Measurements from ENCODE around the gene SMARCD1. TPM values are rescaled to one million over a fixed set of nuclear protein-coding genes. Genes with fewer than 3 reads are reported as not detected.

The SMARCD1 gene
- total RNA-seq, 1 donor from 2014 or later: 74.6 TPM

- no peaks in the 10 kb centered on the region for H3K9me3 Mint-ChIP-seq
- H3K36me3 Mint-ChIP-seq (ENCODE audit: low read depth): no peaks in the 10 kb centered on the region
- H3K27ac Mint-ChIP-seq: no peak overlapping the region
- intact Hi-C loops (cut with micrococcal nuclease): no loop called here
- H3K4me1 Mint-ChIP-seq (ENCODE audit: low read depth): peaks cover 10% of the 10 kb centered on the region
- DNase-seq (ENCODE audit: low spot score): no peak
- H3K27me3 Mint-ChIP-seq (ENCODE audit: insufficient read depth): peaks cover 53% of the 10 kb centered on the region
- no peak overlapping the region for H3K4me3 Mint-ChIP-seq
These were observed 34.6 kb upstream of the SMARCD1 start for GRCh38 chr12:50050410-50051098.

DNA sequence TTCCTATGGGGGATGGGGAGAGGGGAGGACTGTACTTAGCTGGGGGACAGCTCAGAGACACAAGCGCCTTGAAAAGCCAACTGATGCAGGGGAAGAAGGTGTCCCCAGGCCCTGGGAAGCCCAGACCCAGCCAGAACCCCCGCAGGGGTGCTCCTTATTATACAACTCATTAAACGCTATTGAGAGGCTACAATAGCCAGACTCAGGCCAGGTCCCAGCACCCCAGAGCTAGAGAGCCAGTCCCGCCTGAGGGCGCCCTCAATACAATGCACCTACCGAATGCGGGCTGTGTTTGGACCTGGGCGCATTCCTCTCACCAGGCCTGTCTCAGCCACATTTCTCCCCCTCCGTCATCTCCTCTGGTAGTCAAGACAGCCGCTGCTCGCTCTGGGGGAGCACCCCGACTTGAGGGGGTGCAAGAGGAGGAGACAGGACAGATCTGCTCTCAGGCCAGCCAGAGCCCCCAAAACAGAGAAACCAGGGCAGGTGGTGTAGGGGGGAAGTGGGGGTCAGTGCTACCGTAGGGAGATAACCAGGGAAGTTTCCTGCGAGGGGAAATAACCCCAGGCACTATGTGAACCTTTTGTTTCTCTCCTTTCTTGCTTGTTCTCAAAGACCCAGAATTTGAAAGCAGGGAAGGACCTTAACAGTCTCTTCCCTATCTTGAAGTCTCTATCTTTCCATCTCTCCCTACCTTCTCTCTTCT is 33.9 kb upstream of the SMARCD1 start:
- H3K9me3 Mint-ChIP-seq: no peaks in the 10 kb centered on the region
- H3K36me3 Mint-ChIP-seq (ENCODE audit: low read depth): no peaks in the 10 kb centered on the region

DNA sequence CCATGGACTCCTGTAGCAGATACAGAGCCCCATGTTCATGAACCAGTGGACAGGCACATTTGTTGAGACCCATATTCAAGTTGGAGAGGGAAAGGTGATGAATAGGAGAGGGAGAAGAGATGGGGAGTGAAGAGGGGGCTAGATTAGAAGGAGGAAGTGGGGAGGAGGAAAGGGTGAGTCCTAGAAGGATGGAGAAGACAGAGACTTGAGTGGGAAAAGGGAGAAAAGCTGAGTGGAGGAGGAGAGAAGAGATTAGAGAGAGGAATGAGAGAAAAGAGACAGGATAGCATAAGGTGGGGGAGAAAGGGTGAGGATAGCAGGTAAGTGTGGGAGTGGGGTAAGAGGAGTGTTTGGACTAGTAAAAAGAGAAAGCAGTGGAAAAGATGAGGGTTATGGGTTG is 32.6 kb upstream of the SMARCD1 start:
- DNase-seq (ENCODE audit: low spot score): no peak
- Mint-ChIP-seq H3K36me3 (ENCODE audit: low read depth) (no peaks in the 10 kb centered on the region), H3K9me3 (no peaks in the 10 kb centered on the region), H3K27me3 (ENCODE audit: insufficient read depth) (peaks cover 68% of the 10 kb centered on the region), H3K4me3 (no peak overlapping the region), H3K4me1 (ENCODE audit: low read depth) (peaks cover 20% of the 10 kb centered on the region), H3K27ac (no peak overlapping the region)
- intact Hi-C loops (cut with micrococcal nuclease): no loop called here

More for the DNA sequence above, 33.9 kb upstream of the SMARCD1 start:
- Mint-ChIP-seq H3K27me3 (ENCODE audit: insufficient read depth) (peaks cover 58% of the 10 kb centered on the region), H3K4me1 (ENCODE audit: low read depth) (peaks cover 17% of the 10 kb centered on the region), H3K4me3 (no peak overlapping the region), H3K27ac (no peak overlapping the region)
- intact Hi-C loops (cut with micrococcal nuclease): no loop called here
- DNase-seq (ENCODE audit: low spot score): no peak

- Mint-ChIP-seq H3K4me1 (ENCODE audit: low read depth) (peaks cover 19% of the 10 kb centered on the region), H3K27ac (no peak overlapping the region), H3K27me3 (ENCODE audit: insufficient read depth) (peaks cover 66% of the 10 kb centered on the region), H3K9me3 (no peaks in the 10 kb centered on the region), H3K4me3 (no peak overlapping the region), H3K36me3 (ENCODE audit: low read depth) (no peaks in the 10 kb centered on the region)
- intact Hi-C loops (cut with micrococcal nuclease): no loop called here
- no peak for DNase-seq (ENCODE audit: low spot score)
These were observed 32.2 kb upstream of the SMARCD1 start for GRCh38 chr12:50052964-50053363.

DNA sequence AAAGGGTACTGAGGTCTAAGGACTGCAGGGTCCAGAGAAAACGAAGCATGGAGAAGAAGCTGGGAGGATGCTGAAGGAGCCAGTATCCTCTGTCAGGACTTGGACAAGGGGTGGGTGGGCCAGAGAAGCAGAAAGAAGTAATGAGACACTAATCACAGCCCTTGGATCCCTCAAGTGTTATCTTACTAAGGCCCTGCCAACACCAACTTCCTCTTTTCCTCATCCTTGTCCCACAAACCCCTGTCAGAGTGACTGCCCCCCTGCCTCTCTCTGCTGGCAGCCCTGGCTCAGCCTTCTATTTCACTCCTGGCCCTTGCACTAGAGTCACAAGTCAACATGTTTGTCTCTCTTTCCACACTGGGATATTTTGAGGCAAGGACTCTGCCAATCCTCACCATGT is 31.6 kb upstream of the SMARCD1 start:
- DNase-seq (ENCODE audit: low spot score): no peak
- intact Hi-C loops (cut with micrococcal nuclease): no loop called here
- no peak overlapping the region for H3K27ac Mint-ChIP-seq
- peaks cover 65% of the 10 kb centered on the region for H3K27me3 Mint-ChIP-seq (ENCODE audit: insufficient read depth)
- H3K4me3 Mint-ChIP-seq: no peak overlapping the region
- peaks cover 19% of the 10 kb centered on the region for H3K4me1 Mint-ChIP-seq (ENCODE audit: low read depth)
- no peaks in the 10 kb centered on the region for H3K36me3 Mint-ChIP-seq (ENCODE audit: low read depth)
- no peaks in the 10 kb centered on the region for H3K9me3 Mint-ChIP-seq

DNA sequence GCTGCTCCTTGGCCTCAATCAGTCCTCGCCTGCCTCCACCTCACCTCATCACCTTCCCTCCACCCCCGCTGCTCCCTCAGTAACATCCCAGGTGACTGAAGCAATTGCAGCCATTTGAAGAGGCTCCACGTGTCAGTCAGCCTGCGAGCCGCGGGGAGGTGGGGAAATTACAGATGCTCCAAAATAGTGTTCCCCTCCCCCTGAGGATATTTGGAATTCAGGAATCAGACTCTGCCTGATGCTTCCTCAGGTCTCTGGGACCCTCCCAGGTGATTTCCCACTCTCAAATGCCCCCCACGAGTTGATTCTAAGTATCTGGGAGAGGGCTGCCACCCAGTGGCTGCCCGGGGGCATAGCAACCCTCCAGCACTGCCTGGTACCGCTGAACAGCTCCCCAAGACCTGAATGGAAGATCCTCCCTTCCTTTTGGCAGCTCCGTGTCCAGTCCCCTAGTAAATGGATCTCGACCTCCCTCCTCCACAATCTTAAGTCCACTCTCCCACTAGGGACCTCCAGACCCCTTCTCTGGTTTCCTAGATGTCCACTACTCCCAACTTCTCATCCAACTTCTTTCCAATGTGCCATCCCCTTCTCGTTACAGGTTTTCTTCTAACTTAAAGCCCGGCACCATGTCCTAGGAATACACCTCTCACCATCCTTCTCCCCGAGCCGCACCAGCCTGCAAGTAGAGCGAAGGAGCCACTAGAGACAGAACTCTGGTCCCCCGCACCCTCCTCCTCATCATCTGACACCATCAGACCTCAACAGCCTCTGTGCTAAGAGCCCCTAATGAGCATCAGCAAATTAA is 29.1 kb upstream of the SMARCD1 start:
- Mint-ChIP-seq H3K27ac (peak overlapping the region; percentile 52), H3K36me3 (ENCODE audit: low read depth) (no peaks in the 10 kb centered on the region), H3K4me1 (ENCODE audit: low read depth) (peaks cover 39% of the 10 kb centered on the region), H3K9me3 (no peaks in the 10 kb centered on the region), H3K4me3 (peak overlapping the region; percentile 45), H3K27me3 (ENCODE audit: insufficient read depth) (peaks cover 57% of the 10 kb centered on the region)
- intact Hi-C loops (cut with micrococcal nuclease): loop anchor here (1.0 kb wide), 3 partner anchors 17 to 189 kb away; no protein-coding TSS in a partner anchor
- peak; percentile 34 for DNase-seq (ENCODE audit: low spot score)

DNA sequence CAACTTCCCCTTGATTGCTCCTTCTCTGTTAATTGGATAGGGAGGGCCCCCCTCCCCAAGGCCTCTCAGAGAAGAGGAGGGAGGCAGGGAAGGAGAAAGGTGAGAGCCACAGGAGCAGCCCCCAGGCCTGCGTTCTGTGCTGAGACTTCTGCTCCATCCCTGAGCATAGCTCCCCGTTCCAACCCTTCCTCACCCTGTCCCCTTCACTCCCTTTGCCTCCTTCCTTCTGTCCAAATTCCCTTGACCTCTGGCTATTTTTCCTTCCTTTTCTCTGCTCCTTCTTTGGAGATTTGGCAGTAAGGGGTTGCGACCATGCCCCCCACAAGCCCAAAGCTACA is 28.5 kb upstream of the SMARCD1 start:
- Mint-ChIP-seq H3K36me3 (ENCODE audit: low read depth) (no peaks in the 10 kb centered on the region), H3K27me3 (ENCODE audit: insufficient read depth) (peaks cover 53% of the 10 kb centered on the region), H3K4me1 (ENCODE audit: low read depth) (peaks cover 41% of the 10 kb centered on the region), H3K9me3 (no peaks in the 10 kb centered on the region), H3K4me3 (peak overlapping the region; percentile 93), H3K27ac (peak overlapping the region; percentile 15)
- no peak for DNase-seq (ENCODE audit: low spot score)
- intact Hi-C loops (cut with micrococcal nuclease): loop anchor here (1.0 kb wide), 3 partner anchors 17 to 189 kb away; no protein-coding TSS in a partner anchor

GRCh38 chr12:50057000-50057841 is 27.9 kb upstream of the SMARCD1 start, which contains the start of gene ASIC1:
Gene ASIC1 (plus strand): TSS chr12:50057596. CDS start chr12:50058767, 1,171 bp downstream.
- Mint-ChIP-seq H3K9me3 (no peaks in the 10 kb centered on the region), H3K27ac (peak within 1 kb of the TSS; percentile 73), H3K4me3 (peak within 1 kb of the TSS; percentile 93), H3K36me3 (ENCODE audit: low read depth) (peaks cover 1% of the 10 kb centered on the region), H3K27me3 (ENCODE audit: insufficient read depth) (peaks cover 48% of the 10 kb centered on the region), H3K4me1 (ENCODE audit: low read depth) (peaks cover 41% of the 10 kb centered on the region)
- DNase-seq (ENCODE audit: low spot score): peak; percentile 31
- intact Hi-C loops (cut with micrococcal nuclease): loop anchor here (1.0 kb wide), 3 partner anchors 18 to 190 kb away; no protein-coding TSS in a partner anchor

DNA sequence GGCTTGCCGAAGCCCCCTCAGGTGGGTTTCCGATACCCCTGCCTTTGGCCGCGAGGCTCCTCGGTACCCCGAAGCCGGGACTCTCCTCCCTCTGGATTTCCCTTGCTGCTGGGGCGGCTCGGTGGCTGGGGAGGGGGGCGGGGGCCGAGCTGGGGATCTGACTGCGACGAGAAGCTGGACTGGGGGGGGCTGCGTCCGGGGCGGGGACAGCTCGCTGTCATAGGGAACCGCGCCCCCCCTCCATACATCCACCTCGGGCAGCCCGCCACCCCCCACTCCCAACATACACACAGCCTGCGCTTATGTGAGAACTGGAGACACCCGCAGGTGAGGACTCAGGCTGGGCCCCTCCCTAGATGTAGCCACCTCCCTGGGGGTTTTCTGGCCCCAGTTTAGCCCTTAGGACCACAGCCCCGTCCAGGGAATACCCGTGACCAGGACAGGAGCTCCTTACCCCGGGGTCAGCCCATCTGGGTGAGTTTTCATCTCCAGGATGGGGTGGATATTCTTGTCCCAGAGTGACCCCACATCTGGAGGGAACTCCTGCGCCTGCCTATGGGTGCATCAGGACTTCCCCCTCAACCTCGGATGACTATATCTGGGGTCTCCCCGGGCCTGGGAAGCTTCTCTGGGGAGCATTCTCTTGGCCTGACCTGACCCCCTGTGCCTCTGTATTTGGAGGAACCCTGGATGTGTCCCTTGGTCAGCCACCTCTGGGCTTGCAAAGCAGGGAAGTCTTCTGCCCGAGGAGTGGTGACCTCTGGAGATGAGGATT is 27.1 kb upstream of the SMARCD1 start:
- H3K36me3 Mint-ChIP-seq (ENCODE audit: low read depth): peaks cover 1% of the 10 kb centered on the region
- H3K4me1 Mint-ChIP-seq (ENCODE audit: low read depth): peaks cover 41% of the 10 kb centered on the region
- no peak for DNase-seq (ENCODE audit: low spot score)
- peak overlapping the region; percentile 63 for H3K4me3 Mint-ChIP-seq
- intact Hi-C loops (cut with micrococcal nuclease): no loop called here
- no peak overlapping the region for H3K27ac Mint-ChIP-seq
- peaks cover 40% of the 10 kb centered on the region for H3K27me3 Mint-ChIP-seq (ENCODE audit: insufficient read depth)
- H3K9me3 Mint-ChIP-seq: no peaks in the 10 kb centered on the region

DNA sequence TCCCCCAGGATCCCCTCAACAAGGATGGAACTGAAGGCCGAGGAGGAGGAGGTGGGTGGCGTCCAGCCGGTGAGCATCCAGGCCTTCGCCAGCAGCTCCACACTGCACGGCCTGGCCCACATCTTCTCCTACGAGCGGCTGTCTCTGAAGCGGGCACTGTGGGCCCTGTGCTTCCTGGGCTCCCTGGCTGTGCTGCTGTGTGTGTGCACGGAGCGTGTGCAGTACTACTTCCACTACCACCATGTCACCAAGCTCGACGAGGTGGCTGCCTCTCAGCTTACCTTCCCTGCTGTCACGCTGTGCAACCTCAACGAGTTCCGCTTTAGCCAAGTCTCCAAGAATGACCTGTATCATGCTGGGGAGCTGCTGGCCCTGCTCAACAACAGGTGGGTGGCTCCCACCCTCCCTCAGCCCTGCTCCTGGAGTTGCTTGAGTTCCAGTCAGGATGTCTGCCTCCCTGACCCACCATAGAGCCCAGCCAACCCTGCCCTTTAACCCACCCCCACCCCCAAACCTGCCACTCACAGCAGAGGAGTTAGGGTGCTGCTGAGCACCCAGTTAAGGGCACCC is 26.3 kb upstream of the SMARCD1 start:
- peak overlapping the region; percentile 16 for H3K27ac Mint-ChIP-seq
- H3K4me3 Mint-ChIP-seq: peak overlapping the region; percentile 63
- H3K27me3 Mint-ChIP-seq (ENCODE audit: insufficient read depth): peaks cover 34% of the 10 kb centered on the region
- H3K4me1 Mint-ChIP-seq (ENCODE audit: low read depth): peaks cover 41% of the 10 kb centered on the region
- H3K36me3 Mint-ChIP-seq (ENCODE audit: low read depth): peaks cover 1% of the 10 kb centered on the region
- no peaks in the 10 kb centered on the region for H3K9me3 Mint-ChIP-seq
- no peak for DNase-seq (ENCODE audit: low spot score)
- intact Hi-C loops (cut with micrococcal nuclease): no loop called here

GRCh38 chr12:50059440-50060119 is 25.6 kb upstream of the SMARCD1 start:
- peaks cover 1% of the 10 kb centered on the region for H3K36me3 Mint-ChIP-seq (ENCODE audit: low read depth)
- H3K27me3 Mint-ChIP-seq (ENCODE audit: insufficient read depth): peaks cover 33% of the 10 kb centered on the region
- intact Hi-C loops (cut with micrococcal nuclease): no loop called here
- peak; percentile 47 for DNase-seq (ENCODE audit: low spot score)
- peaks cover 41% of the 10 kb centered on the region for H3K4me1 Mint-ChIP-seq (ENCODE audit: low read depth)
- peak overlapping the region; percentile 63 for H3K4me3 Mint-ChIP-seq
- H3K27ac Mint-ChIP-seq: peak overlapping the region; percentile 62
- no peaks in the 10 kb centered on the region for H3K9me3 Mint-ChIP-seq

Measured in activated T-helper 1 cell treated with anti-CD3 and anti-CD28 coated beads, Interleukin-12 subunit alpha, Interleukin-12 subunit beta, Interleukin-2, Interleukin-4 antibody, amounts not matched to agents 30 ng/mL and 10 ng/mL and 1 ng/mL, durations not matched to agents 14 hours and 24 hours and 36 hours (primary cell).